K562 (cell line): ENCODE data around the gene DUOX2. TPM values are rescaled to one million over a fixed set of nuclear protein-coding genes. Genes with fewer than 3 reads are reported as not detected.

Experiments used
- AFF4 ChIP-seq: sonication (generic); formaldehyde crosslinking; IDR thresholded peaks from 2 replicates; pipeline ENCODE4 v1.8.0; 2023; ENCODE audit warnings: mild to moderate bottlenecking, missing genetic modification reagents
- CSDE1 ChIP-seq, 2 experiments: fragments of 450-650 bp; IDR thresholded peaks; 2 replicates each; pipeline ENCODE4 v1.6.1; 2016; ENCODE audit warnings: mild to moderate bottlenecking in 1 of 2
- DLX4 ChIP-seq: fragments of 250-450 bp; sonication (Bioruptor Pico); IDR thresholded peaks from 2 replicates; pipeline ENCODE4 v1.6.1; 2021; ENCODE audit warnings: mild to moderate bottlenecking
- MGA ChIP-seq: fragments of 450-650 bp; IDR thresholded peaks from 2 replicates; pipeline ENCODE4 v1.6.1; 2016; ENCODE audit warnings: mild to moderate bottlenecking, moderate library complexity
- MLLT1 ChIP-seq, 2 experiments: fragments of 450-650 bp; IDR thresholded peaks; 2 replicates each; pipeline ENCODE4 v1.6.1; 2016
- NRF1 ChIP-seq, 2 experiments: fragments of 450-650 bp; IDR thresholded peaks in 1 of 2; conservative IDR thresholded peaks in 1 of 2; 2 replicates each; pipeline ENCODE4 v1.6.1; 2014; ENCODE audit warnings: mild to moderate bottlenecking in 2 of 2
- NUFIP1 ChIP-seq: fragments of 450-650 bp; IDR thresholded peaks from 2 replicates; pipeline ENCODE4 v1.6.1; 2018; ENCODE audit not compliant: partially characterized antibody
- PPARD ChIP-seq: fragments of 250-450 bp; sonication (Bioruptor Pico); IDR thresholded peaks from 2 replicates; pipeline ENCODE4 v1.8.0; 2022; ENCODE audit warnings: inconsistent platforms, mild to moderate bottlenecking, moderate library complexity
- PRPF4 ChIP-seq: fragments of 200-400 bp; formaldehyde crosslinking; IDR thresholded peaks from one replicate; pipeline ENCODE4 v1.6.1; 2017; ENCODE audit warnings: low read length, low read depth, mild to moderate bottlenecking; ENCODE audit not compliant: insufficient read depth, poor library complexity, severe bottlenecking
- XRCC5 ChIP-seq: fragments of 200-400 bp; formaldehyde crosslinking; IDR thresholded peaks from 2 replicates; pipeline ENCODE4 v1.6.1; 2017; ENCODE audit warnings: low read depth, mild to moderate bottlenecking, low read length
- ZNF778 ChIP-seq: fragments of 450-650 bp; formaldehyde crosslinking; IDR thresholded peaks from 2 replicates; pipeline ENCODE4 v1.4.0; 2020; ENCODE audit warnings: mild to moderate bottlenecking, moderate library complexity
- polyA plus RNA-seq, 8 experiments: library from polyadenylated mRNA; depleted of rRNA in 4 of 8; stranded (reverse) in 5 of 8; unstranded in 3 of 8; fragments of >200 nt; fragmentation: Nextera tagmentation in 2 of 8; fragmentation: Illumina TruSeq in 1 of 8; extraction: Ambion mirVana in 2 of 8; extraction: Trizol in 1 of 8; gene quantifications; 2 replicates each; pipeline versions ENCODE4 v1.2.1 to v1.2.3, GENCODE V29; 2011 to 2014; ENCODE audit warnings: inconsistent platforms in 1 of 8, missing spikeins in 1 of 8
- total RNA-seq, 7 experiments: library from RNA; depleted of rRNA in 6 of 7; stranded (reverse); fragments of >200 nt in 6 of 7; fragmentation: Illumina TruSeq in 2 of 7; extraction: Trizol in 2 of 7; gene quantifications; 2 replicates each; pipeline versions ENCODE4 v1.2.1 to v1.2.3, GENCODE V29; 2011 to 2021; ENCODE audit warnings: low replicate concordance in 1 of 7

DUOX2 gene
- total and polyA plus RNA-seq, 9 of the 15 experiments (the other 6 are each of a cell fraction or from before 2014, with no cell fraction given), result 0.01 to 0.03 (median 0.02) TPM; not detected in 6

GRCh38 chr15:45147606-45148005 lies 33.6 kb upstream of the DUOX2 start (continued):
- TF ChIP-seq MGA, result no peak
- TF ChIP-seq AFF4, result no peak
- no peak for TF ChIP-seq XRCC5
- TF ChIP-seq ZNF778 (CRISPR knock-in tag), result no peak
- no peak for TF ChIP-seq PRPF4
- no peak for TF ChIP-seq NUFIP1
- TF ChIP-seq CSDE1 (IDR thresholded peaks at IDR 0.05), result no peak
- no peak for TF ChIP-seq DLX4 (CRISPR knock-in tag)
- no peak for TF ChIP-seq NRF1 (conservative IDR thresholded peaks at IDR 0.05 in 1 of 2, IDR thresholded peaks at IDR 0.05 in 1 of 2)
- TF ChIP-seq PPARD (CRISPR knock-in tag), result no peak
- no peak for TF ChIP-seq MLLT1 (IDR thresholded peaks at IDR 0.05)
